Measurements from ENCODE around the gene SDSL. TPM values are rescaled to one million over a fixed set of nuclear protein-coding genes. Genes with fewer than 3 reads are reported as not detected.

The SDSL gene
- total and polyA plus RNA-seq, 2 of the 4 experiments (the other 2 are of a cell fraction): 6.3 to 10.9 TPM

DNA sequence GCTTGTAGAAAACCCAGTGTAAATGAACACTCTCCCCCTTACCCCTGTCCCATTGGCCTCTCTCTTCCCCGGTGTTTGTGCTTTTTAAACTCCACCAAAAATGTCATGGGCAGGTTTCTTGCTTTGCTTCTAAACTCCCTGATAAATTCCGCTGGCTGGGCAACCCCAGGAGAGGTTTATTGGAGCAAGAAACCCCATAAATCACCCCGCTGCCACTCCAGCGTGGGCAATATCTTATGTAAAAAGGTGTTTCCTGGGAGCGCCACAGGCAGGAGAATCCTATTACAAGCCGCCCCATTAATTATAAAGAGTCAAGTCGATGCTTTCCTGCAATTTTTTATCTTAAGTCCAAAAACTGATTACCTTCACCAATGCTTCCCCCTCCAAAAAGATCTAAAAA is 26.7 kb downstream of the SDSL start:
- no peak overlapping the region for H3K4me2 ChIP-seq (ENCODE audit: low read depth, low read length)
- H3K9me1 ChIP-seq (ENCODE audit: insufficient read depth, low read length): no peaks in the 10 kb centered on the region
- ChIA-PET POLR2A (ENCODE audit: unreplicated experiment) (no interaction called here), CTCF (interaction anchor here (1.4 kb wide), 1 partner anchor 13 kb away, joined by 4 read pairs; no protein-coding TSS in a partner anchor)
- H3K4me3 ChIP-seq (ENCODE audit: insufficient read depth, low read depth, low read length): no peak overlapping the region
- no peak overlapping the region for H3K23ac ChIP-seq (ENCODE audit: low read depth, low read length)
- H2BK5ac ChIP-seq (ENCODE audit: low read depth, low read length, poor library complexity, severe bottlenecking): no peak overlapping the region
- no peak overlapping the region for H3K14ac ChIP-seq (replicated peaks; ENCODE audit: low read depth, low read length)
- no peaks in the 10 kb centered on the region for H3K79me1 ChIP-seq (ENCODE audit: low read depth in 1 of 2, low read length in 2 of 2)
- no TSS peak for BruUV-seq (replicated peaks)
- H3K18ac ChIP-seq (ENCODE audit: low read depth, low read length): no peak overlapping the region
- H3K27ac ChIP-seq (ENCODE audit: insufficient read depth, low read length): no peak overlapping the region
- H3K56ac ChIP-seq (ENCODE audit: extremely low read depth, insufficient read depth, low read length): no peak overlapping the region
- no peak overlapping the region for H3K9ac ChIP-seq (ENCODE audit: low read depth, low read length)
- H2BK20ac ChIP-seq (ENCODE audit: low read depth, low read length): no peak overlapping the region
- no peaks in the 10 kb centered on the region for H3K9me3 ChIP-seq (ENCODE audit: control insufficient read depth, insufficient read depth, low read length)
- intact Hi-C loops (cut with micrococcal nuclease) (no loop called here), dilution Hi-C loops (cut with HindIII; ENCODE audit: low sequenced_read_pairs, unreplicated experiment) (no loop called here), in situ Hi-C loops (cut with MboI; ENCODE audit: low sequenced_read_pairs) (no loop called here)
- H4K8ac ChIP-seq (ENCODE audit: low read depth in 2 of 2, low read length in 2 of 2): no peak overlapping the region
- TF ChIP-seq, protein P1, sequence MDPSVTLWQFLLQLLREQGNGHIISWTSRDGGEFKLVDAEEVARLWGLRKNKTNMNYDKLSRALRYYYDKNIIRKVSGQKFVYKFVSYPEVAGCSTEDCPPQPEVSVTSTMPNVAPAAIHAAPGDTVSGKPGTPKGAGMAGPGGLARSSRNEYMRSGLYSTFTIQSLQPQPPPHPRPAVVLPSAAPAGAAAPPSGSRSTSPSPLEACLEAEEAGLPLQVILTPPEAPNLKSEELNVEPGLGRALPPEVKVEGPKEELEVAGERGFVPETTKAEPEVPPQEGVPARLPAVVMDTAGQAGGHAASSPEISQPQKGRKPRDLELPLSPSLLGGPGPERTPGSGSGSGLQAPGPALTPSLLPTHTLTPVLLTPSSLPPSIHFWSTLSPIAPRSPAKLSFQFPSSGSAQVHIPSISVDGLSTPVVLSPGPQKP (IDR thresholded peaks at IDR 0.05; ENCODE audit: borderline replicate concordance, low read depth, low read length): no peak
- H2AK5ac ChIP-seq (ENCODE audit: low read depth, low read length): no peak overlapping the region
- H4K5ac ChIP-seq (ENCODE audit: low read depth, low read length): no peak overlapping the region
- H2BK120ac ChIP-seq (ENCODE audit: low read depth, low read length): no peak overlapping the region
- H4K91ac ChIP-seq (ENCODE audit: insufficient read depth, low read depth, low read length): no peak overlapping the region
- DNase-seq (no peak), ATAC-seq (ENCODE audit: low read depth) (no peak)
- WGBS, 2 experiments (ENCODE audit: extremely low coverage in 2 of 2, insufficient read length in 1 of 2): no CpG with 5 or more reads among the region's 7 CpGs
- no peak overlapping the region for H2BK15ac ChIP-seq (ENCODE audit: low read depth, low read length)
- no peak overlapping the region for H2AFZ ChIP-seq (replicated peaks; ENCODE audit: low read length, poor library complexity)
- H4K20me1 ChIP-seq (ENCODE audit: insufficient read depth, low read length): no peaks in the 10 kb centered on the region
- H3K4ac ChIP-seq (ENCODE audit: low read depth, low read length): no peak overlapping the region
- H2AK9ac ChIP-seq (replicated peaks; ENCODE audit: low read depth, low read length, poor library complexity): no peak overlapping the region
- peaks cover 3% of the 10 kb centered on the region; the same call in 1 of the 2 replicates for H3K27me3 ChIP-seq (ENCODE audit: control insufficient read depth, insufficient read depth, low read length)
- H3K4me1 ChIP-seq (ENCODE audit: control insufficient read depth, insufficient read depth, low read length): no peaks in the 10 kb centered on the region
- no peaks in the 10 kb centered on the region for H3K36me3 ChIP-seq (ENCODE audit: control insufficient read depth, insufficient read depth, low read length)
